CD8-positive, alpha-beta memory T cell (primary cell): Measurements from ENCODE around the gene REEP3. TPM values are rescaled to one million over a fixed set of nuclear protein-coding genes. Genes with fewer than 3 reads are reported as not detected.
A peak's percentile ranks its signal among the peaks of the same experiment; 100 is the strongest.

Experiments
- CTCF ChIA-PET: fragments of 350-600 bp; sonication (Branson Sonifier 250); formaldehyde crosslinking; loops from one replicate; lab custom pipeline; 2021; ENCODE audit warnings: antibody characterized with exemption; lab: Charles Lee
- POLR2A ChIA-PET: fragments of 350-600 bp; sonication (Branson Sonifier 250); formaldehyde crosslinking; loops from one replicate; lab custom pipeline; 2021; ENCODE audit warnings: antibody characterized with exemption; lab: Charles Lee
- DNase-seq, 5 donors: peaks; one replicate each; pipeline versions ENCODE4 v3.0.0 to v3.0.0-alpha.2; 2020 to 2022; ENCODE audit warnings: mixed read lengths in 1 of 5
- H3K27ac ChIP-seq: one replicate; pipeline ENCODE4 v1.7.0; 2013; ENCODE audit warnings: low read depth, mild to moderate bottlenecking, low read length, moderate library complexity
- H3K27me3 ChIP-seq: 2 replicates; pipeline ENCODE4 v1.7.0; 2013; ENCODE audit warnings: low read length, mild to moderate bottlenecking; ENCODE audit not compliant: insufficient read depth, poor library complexity, severe bottlenecking
- H3K36me3 ChIP-seq: 2 replicates; pipeline ENCODE4 v1.7.0; 2013; ENCODE audit warnings: mild to moderate bottlenecking, low read length, moderate library complexity; ENCODE audit not compliant: insufficient read depth
- H3K4me1 ChIP-seq: 2 replicates; pipeline ENCODE4 v1.7.0; 2013; ENCODE audit warnings: mild to moderate bottlenecking, low read length, moderate library complexity; ENCODE audit not compliant: insufficient read depth
- H3K4me3 ChIP-seq: 2 replicates; pipeline ENCODE4 v1.7.0; 2013; ENCODE audit warnings: mild to moderate bottlenecking, low read length
- H3K9me3 ChIP-seq: 2 replicates; pipeline ENCODE4 v1.7.0; 2013; ENCODE audit warnings: mild to moderate bottlenecking, low read length
- H3K27ac Mint-ChIP-seq, 8 donors: one replicate each; pipeline ENCODE4 v1.8.0; 2020 to 2021; ENCODE audit warnings: mixed read lengths in 8 of 8, mild to moderate bottlenecking in 6 of 8, inconsistent platforms in 3 of 8, moderate library complexity in 3 of 8
- H3K27me3 Mint-ChIP-seq, 2 donors: one replicate each; pipeline ENCODE4 v1.8.0; 2020 to 2021; ENCODE audit warnings: mixed read lengths in 2 of 2, mild to moderate bottlenecking in 1 of 2, moderate library complexity in 1 of 2
- H3K36me3 Mint-ChIP-seq, 3 donors: one replicate each; pipeline ENCODE4 v1.8.0; 2020 to 2021; ENCODE audit warnings: mixed read lengths in 3 of 3, inconsistent platforms in 1 of 3, mild to moderate bottlenecking in 1 of 3
- H3K4me1 Mint-ChIP-seq, 3 donors: one replicate each; pipeline ENCODE4 v1.8.0; 2020 to 2021; ENCODE audit warnings: mixed read lengths in 3 of 3, inconsistent platforms in 1 of 3, mild to moderate bottlenecking in 1 of 3
- H3K4me3 Mint-ChIP-seq, 7 donors: one replicate each; pipeline ENCODE4 v1.8.0; 2020 to 2021; ENCODE audit warnings: mixed read lengths in 7 of 7, mild to moderate bottlenecking in 6 of 7, moderate library complexity in 4 of 7, inconsistent platforms in 2 of 7
- H3K9me3 Mint-ChIP-seq, 5 donors: one replicate each; pipeline ENCODE4 v1.8.0; 2020 to 2022; ENCODE audit warnings: mixed read lengths in 5 of 5, mild to moderate bottlenecking in 3 of 5, moderate library complexity in 2 of 5, inconsistent platforms in 1 of 5
- polyA plus RNA-seq: library from polyadenylated mRNA; unstranded; fragments of 300-500 nt; fragmentation: Illumina TruSeq; gene quantifications from one replicate; pipeline ENCODE4 v1.2.3, GENCODE V29; 2021
- total RNA-seq, 2 experiments: library from RNA; stranded (reverse); gene quantifications; one replicate each; pipeline ENCODE4 v1.2.3, GENCODE V29; 2021

REEP3 gene
- total and polyA plus RNA-seq, 3 experiments from 2014 or later, result 7.4 to 25.5 (median 23.7) TPM

DNA sequence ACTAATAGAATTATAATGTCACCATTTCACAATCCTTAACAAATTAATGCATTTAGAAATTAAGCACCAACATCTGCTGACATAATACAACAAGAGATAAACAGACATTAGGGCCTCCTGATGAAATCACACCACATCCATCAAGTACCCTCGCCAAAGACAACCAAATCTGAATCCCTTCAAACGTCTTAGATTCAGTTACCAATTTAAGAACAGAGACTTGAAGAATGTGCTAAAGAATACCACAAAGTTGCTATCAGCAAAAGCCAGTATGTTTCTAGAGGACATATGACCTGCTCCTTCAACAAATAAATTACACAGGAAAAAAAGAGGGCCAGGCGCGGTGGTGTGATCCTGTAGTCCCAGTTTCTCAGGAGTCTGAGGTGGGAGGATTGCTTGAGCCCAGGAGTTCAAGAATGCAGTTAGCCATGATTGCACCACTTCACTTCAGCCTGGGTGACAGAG, 144.5 kb downstream of the REEP3 start:
- H3K4me1 ChIP-seq, result no peaks in the 10 kb centered on the region
- Mint-ChIP-seq H3K9me3 (no peaks in the 10 kb centered on the region), H3K27ac (no peak overlapping the region), H3K4me1 (no peaks in the 10 kb centered on the region), H3K36me3 (no peaks in the 10 kb centered on the region), H3K4me3 (no peak overlapping the region), H3K27me3 (no peaks in the 10 kb centered on the region)
- no peak for DNase-seq
- no peak overlapping the region for H3K27ac ChIP-seq
- no peak overlapping the region for H3K4me3 ChIP-seq
- ChIA-PET CTCF (interaction anchor here (1.1 kb wide), 1 partner anchor 54 kb away, joined by 3 read pairs; no protein-coding TSS in a partner anchor), POLR2A (interaction anchor here (0.5 kb wide), 1 partner anchor 87 kb away, joined by 4 read pairs; no protein-coding TSS in a partner anchor)
- no peaks in the 10 kb centered on the region for H3K36me3 ChIP-seq
- no peaks in the 10 kb centered on the region for H3K9me3 ChIP-seq
- H3K27me3 ChIP-seq, result no peaks in the 10 kb centered on the region

- H3K4me1 ChIP-seq, result no peaks in the 10 kb centered on the region
- Mint-ChIP-seq H3K27ac (no peak overlapping the region), H3K36me3 (no peaks in the 10 kb centered on the region), H3K4me3 (no peak overlapping the region), H3K27me3 (no peaks in the 10 kb centered on the region), H3K9me3 (no peaks in the 10 kb centered on the region), H3K4me1 (no peaks in the 10 kb centered on the region)
- ChIA-PET CTCF (interaction anchor here (1.1 kb wide), 1 partner anchor 53 kb away, joined by 3 read pairs; no protein-coding TSS in a partner anchor), POLR2A (no interaction called here)
- DNase-seq, result no peak
- no peaks in the 10 kb centered on the region for H3K9me3 ChIP-seq
- no peak overlapping the region for H3K27ac ChIP-seq
- H3K4me3 ChIP-seq, result no peak overlapping the region
- no peaks in the 10 kb centered on the region for H3K27me3 ChIP-seq
- no peaks in the 10 kb centered on the region for H3K36me3 ChIP-seq
These were observed 145.7 kb downstream of the REEP3 start for GRCh38 chr10:63666836-63667383.

GRCh38 chr10:63667596-63668480, 146.6 kb downstream of the REEP3 start:
- Mint-ChIP-seq H3K4me3 (no peak overlapping the region), H3K4me1 (no peaks in the 10 kb centered on the region), H3K9me3 (no peaks in the 10 kb centered on the region), H3K36me3 (no peaks in the 10 kb centered on the region), H3K27me3 (peaks cover 0 to 3% of the 10 kb centered on the region in 2 donors), H3K27ac (peak overlapping the region in 1 of 8 donors; percentile 87)
- ChIA-PET CTCF (no interaction called here), POLR2A (no interaction called here)
- no peaks in the 10 kb centered on the region for H3K27me3 ChIP-seq
- no peaks in the 10 kb centered on the region for H3K36me3 ChIP-seq
- H3K4me1 ChIP-seq, result no peaks in the 10 kb centered on the region
- DNase-seq, result no peak
- no peak overlapping the region for H3K4me3 ChIP-seq
- H3K9me3 ChIP-seq, result no peaks in the 10 kb centered on the region
- no peak overlapping the region for H3K27ac ChIP-seq

GRCh38 chr10:63670291-63670898, 149.2 kb downstream of the REEP3 start:
- ChIA-PET CTCF (no interaction called here), POLR2A (interaction anchor here (0.6 kb wide), 1 partner anchor 30 kb away, joined by 3 read pairs; no protein-coding TSS in a partner anchor)
- no peaks in the 10 kb centered on the region for H3K36me3 Mint-ChIP-seq
- H3K9me3 ChIP-seq, result no peaks in the 10 kb centered on the region
- no peak for DNase-seq
- H3K27me3 Mint-ChIP-seq, result peaks cover 0 to 8% of the 10 kb centered on the region in 2 donors
- H3K27ac Mint-ChIP-seq, result peak overlapping the region in 1 of 8 donors; percentile 12
- no peak overlapping the region for H3K4me3 Mint-ChIP-seq
- no peaks in the 10 kb centered on the region for H3K4me1 Mint-ChIP-seq
- H3K27me3 ChIP-seq, result no peaks in the 10 kb centered on the region
- no peaks in the 10 kb centered on the region for H3K36me3 ChIP-seq
- H3K27ac ChIP-seq, result no peak overlapping the region
- no peak overlapping the region for H3K4me3 ChIP-seq
- no peaks in the 10 kb centered on the region for H3K4me1 ChIP-seq
- H3K9me3 Mint-ChIP-seq, result no peaks in the 10 kb centered on the region

GRCh38 chr10:63671317-63671937, 150.2 kb downstream of the REEP3 start:
- POLR2A ChIA-PET, result interaction anchor here (0.5 kb wide), 1 partner anchor 12 kb away, joined by 3 read pairs; no protein-coding TSS in a partner anchor
- peak overlapping the region in 1 of 8 donors; percentile 8 for H3K27ac Mint-ChIP-seq
- H3K36me3 Mint-ChIP-seq, result no peaks in the 10 kb centered on the region
- Histone ChIP-seq H3K4me3 (no peak overlapping the region), H3K4me1 (no peaks in the 10 kb centered on the region), H3K27ac (no peak overlapping the region), H3K27me3 (no peaks in the 10 kb centered on the region), H3K36me3 (no peaks in the 10 kb centered on the region), H3K9me3 (no peaks in the 10 kb centered on the region)
- no peaks in the 10 kb centered on the region for H3K9me3 Mint-ChIP-seq
- H3K27me3 Mint-ChIP-seq, result peaks cover 0 to 8% of the 10 kb centered on the region in 2 donors
- DNase-seq, result no peak
- no peak overlapping the region for H3K4me3 Mint-ChIP-seq
- no peaks in the 10 kb centered on the region for H3K4me1 Mint-ChIP-seq
- CTCF ChIA-PET, result no interaction called here

DNA sequence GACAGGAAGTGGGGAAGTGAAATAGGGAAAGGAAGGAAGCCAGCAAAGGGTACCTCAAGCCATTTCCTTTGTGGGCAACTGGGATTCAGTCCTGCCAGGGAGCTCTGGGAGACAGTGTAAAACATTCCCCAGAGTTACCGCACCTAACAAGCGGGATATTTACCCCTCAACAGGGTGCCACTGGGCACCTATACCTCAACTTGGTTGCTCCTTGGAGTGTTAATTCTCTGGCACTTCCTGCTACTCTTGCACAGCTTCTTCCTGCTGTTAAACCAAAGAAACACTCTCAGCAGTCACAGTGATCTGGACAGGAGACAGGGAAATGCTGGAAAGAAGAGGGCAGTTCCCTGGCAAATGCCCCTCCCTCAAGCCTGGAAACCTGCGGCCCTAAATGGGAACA, 151.3 kb downstream of the REEP3 start:
- Mint-ChIP-seq H3K4me3 (no peak overlapping the region), H3K27me3 (peaks cover 0 to 8% of the 10 kb centered on the region in 2 donors), H3K27ac (no peak overlapping the region), H3K4me1 (no peaks in the 10 kb centered on the region), H3K36me3 (no peaks in the 10 kb centered on the region), H3K9me3 (no peaks in the 10 kb centered on the region)
- Histone ChIP-seq H3K27ac (no peak overlapping the region), H3K4me1 (no peaks in the 10 kb centered on the region), H3K4me3 (no peak overlapping the region), H3K9me3 (no peaks in the 10 kb centered on the region), H3K36me3 (no peaks in the 10 kb centered on the region), H3K27me3 (no peaks in the 10 kb centered on the region)
- ChIA-PET POLR2A (no interaction called here), CTCF (no interaction called here)
- no peak for DNase-seq

DNA sequence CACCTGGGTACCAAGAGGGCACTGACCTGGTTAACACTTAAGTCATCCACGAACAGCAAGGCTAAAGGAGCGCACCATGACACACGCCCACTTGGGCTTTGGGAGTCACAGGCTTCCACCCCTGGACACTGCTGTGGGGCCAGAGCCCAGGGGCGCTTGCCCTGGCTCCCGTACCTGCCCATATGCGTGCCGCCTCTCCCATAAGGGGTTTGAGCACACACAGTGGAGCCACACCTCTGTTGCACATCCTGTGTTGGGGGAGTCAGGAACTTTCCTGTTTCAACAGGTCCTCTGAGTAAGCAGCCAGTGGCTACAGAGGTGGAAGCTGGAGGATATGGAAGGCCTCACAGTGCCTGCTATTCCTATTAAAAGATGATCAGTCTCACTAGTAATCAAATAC, 152.0 kb downstream of the REEP3 start:
- POLR2A ChIA-PET, result no interaction called here
- CTCF ChIA-PET, result no interaction called here

More for the DNA sequence above, 152.0 kb downstream of the REEP3 start:
- H3K27me3 Mint-ChIP-seq, result peaks cover 0 to 8% of the 10 kb centered on the region in 2 donors
- no peak overlapping the region for H3K27ac Mint-ChIP-seq
- Histone ChIP-seq H3K27ac (no peak overlapping the region), H3K9me3 (no peaks in the 10 kb centered on the region), H3K36me3 (no peaks in the 10 kb centered on the region), H3K4me1 (no peaks in the 10 kb centered on the region), H3K4me3 (no peak overlapping the region), H3K27me3 (no peaks in the 10 kb centered on the region)
- H3K4me1 Mint-ChIP-seq, result no peaks in the 10 kb centered on the region
- no peak for DNase-seq
- H3K4me3 Mint-ChIP-seq, result no peak overlapping the region
- H3K9me3 Mint-ChIP-seq, result no peaks in the 10 kb centered on the region
- H3K36me3 Mint-ChIP-seq, result no peaks in the 10 kb centered on the region
